Nucleus accumbens (tissue), 56 donors: ENCODE data around the gene GALNTL6.

Experiments
- DNase-seq, 56 donors: peaks; one replicate each; lab custom pipeline; 2025; lab: John Stamatoyannopoulos, UW

GALNTL6 gene

GRCh38 chr4:171983935-171984805 lies 171.0 kb downstream of the GALNTL6 start:
- no peak for DNase-seq

GRCh38 chr4:171985129-171985528 lies 171.9 kb downstream of the GALNTL6 start:
- DNase-seq = no peak

GRCh38 chr4:171993247-171993646 lies 180.0 kb downstream of the GALNTL6 start:
- DNase-seq = no peak

- DNase-seq = no peak
Measured at GRCh38 chr4:172007889-172008288, 194.7 kb downstream of the GALNTL6 start.

- no peak for DNase-seq
Measured at GRCh38 chr4:172009446-172010230, 196.4 kb downstream of the GALNTL6 start.

GRCh38 chr4:172011196-172011595 lies 198.0 kb downstream of the GALNTL6 start:
- no peak for DNase-seq

- DNase-seq = no peak
Measured at GRCh38 chr4:172018358-172018757, 205.2 kb downstream of the GALNTL6 start.

GRCh38 chr4:172035562-172035961 lies 222.4 kb downstream of the GALNTL6 start:
- no peak for DNase-seq

- no peak for DNase-seq
Measured at GRCh38 chr4:172040766-172041165, 227.6 kb downstream of the GALNTL6 start.

GRCh38 chr4:172042714-172043114 lies 229.5 kb downstream of the GALNTL6 start:
- DNase-seq = no peak

- no peak for DNase-seq
Measured at GRCh38 chr4:172045981-172046380, 232.8 kb downstream of the GALNTL6 start.

- no peak for DNase-seq
Measured at GRCh38 chr4:172048666-172049065, 235.5 kb downstream of the GALNTL6 start.

- no peak for DNase-seq
Measured at GRCh38 chr4:172050911-172051310, 237.7 kb downstream of the GALNTL6 start.

- no peak for DNase-seq
Measured at GRCh38 chr4:172055046-172055445, 241.8 kb downstream of the GALNTL6 start.

- DNase-seq = no peak
Measured at GRCh38 chr4:172055498-172055897, 242.3 kb downstream of the GALNTL6 start.

GRCh38 chr4:172061204-172061603 lies 248.0 kb downstream of the GALNTL6 start:
- DNase-seq = no peak

GRCh38 chr4:172068506-172068905 lies 255.3 kb downstream of the GALNTL6 start:
- no peak for DNase-seq

- DNase-seq = no peak
Measured at GRCh38 chr4:172073590-172073989, 260.4 kb downstream of the GALNTL6 start.

- DNase-seq = no peak
Measured at GRCh38 chr4:172083272-172083671, 270.1 kb downstream of the GALNTL6 start.

GRCh38 chr4:172088556-172088955 lies 275.4 kb downstream of the GALNTL6 start:
- DNase-seq = no peak

- no peak for DNase-seq
Measured at GRCh38 chr4:172095161-172095560, 282.0 kb downstream of the GALNTL6 start.

GRCh38 chr4:172096786-172097185 lies 283.6 kb downstream of the GALNTL6 start:
- no peak for DNase-seq
